NOMO-1 (cell line): Measurements from ENCODE around the gene APOB.

Experiments
- DNase-seq, 2 experiments: peaks; one replicate each; lab custom pipeline; 2025; ENCODE audit not compliant: unreplicated experiment in 2 of 2; lab: John Stamatoyannopoulos, UW

The APOB gene

DNA sequence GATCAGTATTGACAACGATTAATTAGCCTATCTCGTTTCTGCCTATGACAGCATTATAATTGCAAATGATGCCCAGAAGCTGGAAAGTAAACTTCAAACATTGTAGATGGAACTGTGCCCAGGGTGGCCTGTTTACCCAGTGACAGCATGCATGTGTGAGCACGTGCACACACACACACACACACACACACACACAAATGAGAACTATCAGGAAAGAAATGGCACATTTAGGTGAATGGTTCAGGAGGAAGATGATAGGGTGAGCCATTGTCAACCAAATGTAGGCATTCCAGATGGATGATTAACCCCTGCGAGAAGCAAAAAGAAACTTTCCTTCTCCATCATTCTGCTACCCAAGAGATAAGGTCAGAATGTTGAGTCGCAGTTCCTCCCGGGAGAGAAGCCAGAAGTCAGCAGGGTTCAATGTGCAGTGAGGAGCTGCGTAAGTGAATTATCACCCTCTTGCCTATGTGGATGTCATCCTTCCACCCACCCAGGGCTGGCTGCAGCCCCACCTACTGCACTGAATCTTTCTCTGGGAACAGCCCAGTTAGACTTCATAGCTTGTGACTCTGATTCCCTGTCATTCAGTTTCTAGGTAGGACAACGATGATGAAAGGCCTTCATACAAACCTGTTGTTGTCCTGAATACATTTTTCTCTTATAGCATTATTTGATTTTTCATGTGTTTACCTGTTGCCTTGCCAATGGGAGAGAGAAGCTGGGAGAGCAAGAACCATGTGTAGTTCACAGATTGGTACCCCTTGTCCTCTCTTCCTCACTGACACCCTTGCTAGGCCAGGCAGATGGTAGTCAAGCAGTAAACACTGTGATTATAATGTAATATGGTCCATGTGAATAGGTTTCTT lies 3.5 kb upstream of the APOB start:
- no peak for DNase-seq

DNA sequence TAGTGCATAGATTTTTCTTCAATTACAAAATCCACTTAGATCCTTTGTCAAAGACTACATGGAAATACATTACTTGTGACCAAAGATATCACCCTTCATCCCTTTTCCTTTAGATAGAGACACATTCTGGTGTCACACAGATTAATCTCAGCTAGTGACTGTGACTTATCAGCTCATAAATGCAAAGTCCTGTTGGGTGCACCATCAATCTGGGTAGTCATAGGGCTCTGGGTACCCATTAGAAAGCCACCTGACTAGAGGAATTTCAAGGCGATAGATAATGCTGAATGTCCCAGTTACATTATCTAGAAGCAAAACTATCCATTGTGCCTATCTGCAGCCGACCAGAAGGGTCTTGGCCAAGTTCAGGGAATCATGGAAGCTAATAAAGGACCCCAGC lies 2.6 kb upstream of the APOB start:
- no peak for DNase-seq

DNA sequence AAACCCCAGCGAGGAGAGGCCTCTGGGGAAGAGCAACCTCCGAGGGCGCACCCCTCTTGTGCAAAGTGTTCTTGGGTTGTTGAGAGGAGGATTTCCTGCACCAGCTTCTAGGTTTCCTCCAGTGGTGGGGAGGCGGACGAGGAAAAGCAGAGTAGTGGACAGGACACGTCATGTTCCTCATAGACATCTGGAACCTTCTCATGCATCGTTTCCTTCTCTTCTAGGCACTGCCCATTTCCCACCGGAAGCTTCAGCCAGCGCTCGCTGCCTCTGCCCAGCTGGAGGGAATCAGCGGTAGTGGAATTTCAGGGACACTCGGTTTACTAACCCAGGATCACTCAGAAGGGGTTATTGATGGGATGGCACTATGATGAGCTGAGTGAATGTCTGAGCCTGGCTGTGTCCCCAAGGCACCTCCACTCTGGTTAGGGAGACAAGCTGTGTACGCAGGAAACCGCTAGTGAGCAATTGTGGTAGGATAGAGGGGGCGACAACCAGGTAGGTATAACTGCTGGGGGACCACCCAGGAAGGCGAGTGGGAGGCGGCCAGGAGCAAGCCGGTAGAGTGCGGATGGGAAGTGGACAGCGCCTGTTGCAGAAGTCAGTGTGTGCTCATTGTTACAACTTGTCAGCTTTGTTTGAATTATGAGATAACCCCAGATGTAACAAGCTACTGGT lies 960 bp upstream of the APOB start:
- DNase-seq: no peak

DNA sequence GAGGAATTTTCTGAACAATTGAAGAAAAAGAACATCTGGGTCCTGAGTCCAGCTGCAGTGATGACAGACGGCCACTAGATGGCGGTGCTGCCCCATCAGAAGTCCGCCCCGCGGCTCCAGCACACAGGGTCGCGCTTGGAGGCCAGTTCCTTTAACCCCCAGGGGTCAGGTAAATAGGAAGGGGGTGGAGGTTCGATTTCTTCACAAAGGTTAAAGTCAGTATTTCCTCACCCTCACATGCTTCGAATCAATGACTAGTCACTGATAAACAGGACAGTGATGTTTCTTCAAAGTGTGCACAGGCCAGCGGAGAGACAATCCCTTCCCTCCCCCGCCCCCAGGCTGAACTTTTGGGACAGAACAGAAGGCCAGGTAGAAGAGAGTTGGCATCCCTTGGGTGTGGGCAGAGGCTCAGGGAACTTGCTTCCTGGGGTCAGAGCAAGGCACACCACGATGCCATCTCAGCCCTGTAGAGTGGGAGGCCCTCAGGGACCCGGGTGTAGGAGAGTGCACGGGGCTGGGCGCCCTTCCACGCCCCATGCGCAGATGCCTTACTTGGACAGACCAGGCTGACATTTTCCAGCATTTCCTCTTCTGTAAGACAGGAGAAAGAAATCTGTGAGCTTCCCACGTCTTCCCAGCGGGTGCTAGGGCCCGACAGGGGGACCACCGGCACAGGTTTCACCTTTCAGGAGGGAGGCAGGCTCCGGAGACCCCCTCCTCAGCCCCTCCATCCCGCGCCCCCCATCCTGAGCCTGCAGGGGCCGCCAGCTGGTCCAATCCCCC lies 722 bp downstream of the APOB start:
- peak; percentile 2 to 8 for DNase-seq

DNA sequence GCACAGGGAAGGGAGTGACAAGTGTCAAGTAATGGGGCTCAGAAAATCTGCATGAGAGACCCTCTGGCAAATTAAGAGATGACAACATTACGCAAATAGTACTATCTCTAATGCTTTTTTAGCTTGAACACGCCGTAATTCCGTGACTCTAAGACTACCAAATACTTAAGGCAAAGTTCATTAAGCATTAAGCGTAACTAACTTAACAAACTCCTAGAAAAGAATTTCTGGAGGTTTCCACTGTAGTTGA lies 1.2 kb downstream of the APOB start:
- no peak for DNase-seq

DNA sequence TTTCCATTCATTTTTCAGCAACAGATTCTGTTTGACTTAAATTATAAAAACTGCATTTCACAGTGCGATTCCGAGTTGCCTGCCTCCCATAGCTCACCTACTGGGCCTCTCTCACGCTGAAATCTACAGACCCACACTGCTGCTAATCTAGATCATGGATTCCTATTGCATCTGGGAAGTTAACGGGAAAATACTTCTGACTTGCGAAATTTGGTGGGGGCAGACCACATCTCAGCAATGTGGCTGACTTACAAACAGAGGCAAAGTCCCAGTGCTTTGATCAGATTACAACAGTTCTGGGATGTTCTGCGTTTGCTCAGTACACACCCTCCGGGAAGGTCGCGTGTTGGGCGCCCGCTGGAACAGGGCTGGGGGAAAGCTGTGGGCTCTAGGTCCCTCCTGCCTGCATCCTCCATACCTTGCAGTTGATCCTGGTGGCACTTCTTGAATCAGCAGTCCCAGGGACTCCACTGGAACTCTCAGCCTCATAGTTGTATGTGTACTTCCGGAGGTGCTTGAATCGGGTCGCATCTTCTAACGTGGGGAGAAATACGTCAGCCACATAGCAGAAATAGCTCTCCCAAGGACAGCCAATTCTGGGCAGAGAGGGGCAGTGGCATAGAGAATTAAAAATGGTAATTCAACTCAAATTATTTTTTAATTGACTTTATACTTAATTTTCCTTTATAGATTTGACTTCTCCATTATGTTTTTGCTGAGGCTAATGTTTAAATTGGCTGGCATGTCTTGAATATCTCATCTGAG lies 1.7 kb downstream of the APOB start:
- DNase-seq: no peak

DNA sequence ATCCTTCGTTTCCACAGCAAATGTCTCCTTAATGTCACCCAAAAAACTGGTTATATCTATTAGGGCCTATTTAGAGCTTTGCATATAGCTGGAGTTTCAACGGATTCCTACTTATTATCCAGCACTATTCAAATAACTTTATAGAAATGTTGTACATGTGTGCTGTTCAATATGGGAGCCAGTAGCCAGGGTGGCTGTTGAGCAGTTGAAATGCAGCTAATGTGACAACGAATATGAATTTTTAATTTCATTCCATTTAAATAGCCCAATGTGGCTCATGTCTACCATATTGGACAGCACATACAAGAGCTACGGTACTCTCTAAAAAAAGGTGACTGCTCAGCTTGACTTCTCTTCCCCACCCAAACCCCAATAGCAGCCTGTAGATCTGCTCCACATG lies 2.4 kb downstream of the APOB start:
- DNase-seq: no peak

DNA sequence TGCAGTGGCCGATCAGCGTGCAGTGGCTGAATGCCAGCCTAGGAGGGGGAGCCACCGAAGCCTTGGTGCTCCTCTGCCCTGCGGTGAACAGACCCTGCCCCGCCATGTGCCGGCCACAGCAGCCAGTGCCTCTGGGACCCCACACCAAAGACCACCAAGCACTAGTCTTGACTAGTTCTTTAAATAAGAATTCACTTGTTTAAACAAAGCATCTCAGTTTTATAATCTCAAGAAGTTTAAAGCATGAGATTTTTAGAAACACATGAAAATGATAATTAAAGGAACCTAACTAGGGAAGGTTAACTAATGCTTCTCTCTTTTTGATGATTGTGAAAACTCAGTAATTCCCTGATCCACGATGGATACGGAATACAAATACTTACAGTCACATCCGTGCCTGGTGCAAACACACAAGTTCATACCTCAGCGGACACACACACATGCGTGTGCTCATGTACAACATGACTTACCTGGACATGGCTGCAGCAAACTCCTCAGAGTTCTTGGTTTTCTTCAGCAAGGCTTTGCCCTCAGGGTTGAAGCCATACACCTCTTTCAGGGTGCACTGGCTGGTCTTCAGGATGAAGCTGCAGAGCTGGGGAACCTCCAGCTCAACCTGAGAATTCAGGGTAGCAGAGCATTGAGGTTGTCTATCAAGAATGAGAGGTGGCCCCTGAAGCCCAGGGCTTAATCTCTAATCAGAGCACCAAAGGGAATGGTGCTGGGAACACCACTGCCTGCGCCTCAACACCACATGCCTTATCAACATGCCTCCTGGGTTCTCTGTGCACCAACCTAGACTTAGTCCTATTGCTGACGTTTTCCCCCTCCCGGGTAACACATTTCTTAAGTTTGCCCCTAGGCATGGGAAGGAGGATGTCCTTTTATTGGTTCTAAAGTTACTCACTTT lies 3.1 kb downstream of the APOB start:
- no peak for DNase-seq

DNA sequence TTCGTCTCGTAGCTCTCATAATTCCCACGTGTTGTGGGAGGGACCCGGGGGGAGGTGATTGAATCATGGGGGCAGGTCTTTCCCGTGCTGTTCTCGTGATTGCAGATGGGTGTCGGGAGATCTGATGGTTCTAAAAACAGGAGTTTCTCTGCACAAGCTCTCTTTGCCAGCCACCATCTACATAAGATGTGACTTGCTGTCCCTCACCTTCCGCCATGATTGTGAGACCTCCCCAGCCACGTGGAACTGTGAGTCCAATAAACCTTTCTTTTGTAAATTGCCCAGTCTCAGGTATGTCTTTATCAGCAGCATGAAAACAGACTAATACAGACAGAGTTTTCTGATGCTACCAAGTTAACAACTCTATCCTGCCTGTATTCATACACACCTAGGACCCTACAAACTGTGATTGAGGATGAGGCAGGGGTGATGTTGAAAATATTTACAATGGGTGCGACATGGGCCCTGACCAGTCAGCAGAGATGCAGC lies 3.9 kb downstream of the APOB start:
- no peak for DNase-seq

DNA sequence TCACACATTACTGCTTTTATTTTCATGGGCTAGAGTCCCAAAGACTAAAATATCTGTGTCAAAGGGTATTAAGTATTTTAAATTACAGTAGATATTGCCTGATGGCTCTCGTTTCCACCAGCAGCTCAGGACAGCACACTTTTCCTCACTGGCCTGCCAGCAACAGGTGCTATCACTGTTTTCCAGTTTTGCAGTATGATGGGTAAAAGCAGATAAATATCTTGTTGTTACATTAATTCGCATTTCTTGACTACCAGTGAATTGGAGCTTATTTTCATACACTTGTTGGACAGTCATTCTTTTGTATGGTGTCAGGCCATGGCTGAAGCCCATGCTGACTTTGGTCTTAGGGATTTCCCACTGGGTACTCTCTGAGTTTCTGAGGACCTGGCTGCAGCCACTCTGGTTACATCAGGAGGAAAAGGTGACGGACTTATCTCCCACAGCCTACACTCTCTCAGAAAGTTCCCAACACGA lies 4.8 kb downstream of the APOB start:
- no peak for DNase-seq

DNA sequence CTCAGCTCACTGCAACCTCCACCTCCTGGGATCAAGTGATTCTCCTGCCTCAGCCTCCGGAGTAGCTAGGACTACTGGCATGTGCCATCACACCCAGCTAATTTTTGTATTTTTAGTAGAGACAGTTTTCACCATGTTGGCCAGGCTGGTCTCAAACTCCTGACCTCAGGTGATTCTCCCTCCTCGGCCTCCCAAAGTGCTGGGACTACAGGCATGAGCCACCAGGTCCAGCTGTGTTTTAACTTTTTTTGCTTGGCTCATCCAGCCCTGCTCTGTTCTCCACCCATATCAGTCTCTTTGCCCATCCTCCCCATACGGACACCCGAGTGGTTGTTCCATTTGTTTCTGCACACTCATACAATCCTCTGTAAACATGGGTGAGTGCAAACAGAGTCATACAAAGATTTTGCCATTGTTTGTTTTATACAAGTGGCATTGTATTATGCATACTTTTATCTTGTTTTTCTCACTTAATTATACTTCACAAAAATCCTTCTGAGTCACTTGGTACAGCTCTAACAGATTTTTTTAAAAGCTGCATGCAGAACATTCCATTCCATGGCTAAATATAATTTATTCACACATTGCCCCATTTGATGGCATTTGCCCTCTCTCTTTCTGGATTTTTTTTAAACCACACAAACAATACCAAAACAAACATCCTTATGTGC lies 5.3 kb downstream of the APOB start:
- DNase-seq: no peak

DNA sequence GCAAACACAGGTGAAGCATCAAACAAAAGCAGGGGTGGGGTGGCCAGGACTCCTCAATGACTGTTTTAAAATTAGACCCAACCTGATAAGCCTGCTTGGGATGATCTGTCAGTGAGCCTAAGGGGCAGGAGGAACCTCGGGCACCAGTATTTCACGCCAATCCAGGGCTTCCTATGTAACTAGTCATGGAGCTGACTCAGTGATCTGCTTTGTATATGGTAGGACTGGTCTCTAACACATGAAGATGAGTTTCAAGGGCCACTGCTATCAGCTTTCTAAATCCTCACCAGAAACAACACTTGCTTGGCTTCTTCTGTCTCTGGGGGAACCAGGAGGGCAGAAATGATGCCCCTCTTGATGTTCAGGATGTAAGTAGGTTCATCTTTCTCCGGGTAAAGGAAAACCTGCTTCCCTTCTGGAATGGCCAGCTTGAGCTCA lies 6.2 kb downstream of the APOB start:
- no peak for DNase-seq

DNA sequence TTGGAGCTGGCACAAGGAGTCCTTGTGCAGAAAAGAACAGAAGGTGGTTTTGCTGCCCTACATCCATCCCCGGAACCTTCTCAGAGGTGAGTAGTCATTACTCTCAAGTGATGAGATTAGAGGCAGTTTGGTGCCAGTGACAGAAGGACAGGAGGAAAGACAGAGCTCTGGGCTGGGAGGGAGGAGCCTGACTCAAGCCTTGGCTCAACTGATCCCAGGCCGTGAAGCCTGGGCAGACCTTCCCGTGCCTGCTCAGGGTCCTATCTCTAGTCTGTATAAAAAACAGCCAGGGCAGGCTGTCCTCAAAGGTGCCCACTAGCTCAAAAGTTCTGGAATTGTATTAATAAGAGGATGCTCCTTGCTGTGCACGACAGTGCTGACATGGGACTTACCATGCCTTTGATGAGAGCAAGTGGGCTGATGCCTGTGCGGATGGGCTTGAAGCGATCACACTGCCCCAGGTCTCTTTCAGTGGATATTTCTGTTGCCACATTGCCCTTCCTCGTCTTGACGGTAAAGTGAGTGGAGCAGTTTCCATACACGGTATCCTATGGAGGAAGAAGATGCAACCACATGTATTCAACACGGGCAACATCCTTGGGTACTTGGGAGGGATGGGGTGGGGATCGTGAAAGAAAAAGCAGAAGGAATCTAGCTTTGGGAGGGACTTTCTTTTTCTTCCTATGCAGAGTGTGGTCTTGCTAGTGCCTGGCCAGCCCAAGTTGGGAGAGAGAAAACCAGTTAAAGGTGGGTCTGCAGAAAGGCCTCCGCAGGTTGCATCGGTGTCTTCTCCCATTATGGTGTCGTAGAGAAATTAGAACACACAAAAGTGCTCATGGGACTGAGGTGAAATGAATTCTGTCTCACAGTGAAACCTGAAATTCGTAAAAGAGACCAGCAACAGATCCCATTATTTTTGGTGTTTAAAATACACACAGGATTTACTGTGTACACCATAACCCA lies 6.9 kb downstream of the APOB start:
- DNase-seq: no peak

DNA sequence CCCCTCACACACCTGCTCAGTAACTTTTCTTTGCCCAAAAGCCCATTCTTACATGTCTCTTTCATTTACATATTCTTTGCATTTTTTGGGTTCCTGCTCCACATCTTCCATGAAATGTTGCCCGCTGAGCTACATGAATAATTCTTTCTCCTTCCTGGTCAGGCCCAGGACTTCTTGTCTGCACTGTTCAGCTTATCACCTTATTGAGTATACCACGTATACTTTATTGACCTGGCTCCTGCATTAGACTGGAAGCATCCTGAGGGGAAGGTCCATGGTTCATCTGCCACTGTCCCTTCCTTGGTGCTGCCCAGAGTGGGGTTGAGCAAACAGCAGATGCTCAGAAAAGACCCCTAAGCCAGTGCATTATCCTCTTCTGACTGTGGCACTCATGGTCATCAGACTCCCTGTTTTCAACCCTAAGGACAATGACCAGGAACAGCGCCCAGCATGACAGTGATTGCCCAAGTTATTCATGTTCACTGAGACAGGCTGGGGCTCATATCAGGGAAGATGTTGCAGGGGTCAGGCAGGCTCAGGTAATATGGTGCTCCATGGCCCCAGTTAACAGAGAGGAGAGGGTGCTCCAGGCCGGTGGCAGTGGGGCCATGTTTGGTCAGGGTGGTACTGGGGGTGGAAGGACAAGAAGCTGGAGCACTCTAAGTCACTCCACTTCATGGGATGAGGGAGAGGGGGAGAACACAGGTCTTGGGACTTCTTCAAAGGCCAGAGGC lies 7.7 kb downstream of the APOB start:
- DNase-seq: no peak

DNA sequence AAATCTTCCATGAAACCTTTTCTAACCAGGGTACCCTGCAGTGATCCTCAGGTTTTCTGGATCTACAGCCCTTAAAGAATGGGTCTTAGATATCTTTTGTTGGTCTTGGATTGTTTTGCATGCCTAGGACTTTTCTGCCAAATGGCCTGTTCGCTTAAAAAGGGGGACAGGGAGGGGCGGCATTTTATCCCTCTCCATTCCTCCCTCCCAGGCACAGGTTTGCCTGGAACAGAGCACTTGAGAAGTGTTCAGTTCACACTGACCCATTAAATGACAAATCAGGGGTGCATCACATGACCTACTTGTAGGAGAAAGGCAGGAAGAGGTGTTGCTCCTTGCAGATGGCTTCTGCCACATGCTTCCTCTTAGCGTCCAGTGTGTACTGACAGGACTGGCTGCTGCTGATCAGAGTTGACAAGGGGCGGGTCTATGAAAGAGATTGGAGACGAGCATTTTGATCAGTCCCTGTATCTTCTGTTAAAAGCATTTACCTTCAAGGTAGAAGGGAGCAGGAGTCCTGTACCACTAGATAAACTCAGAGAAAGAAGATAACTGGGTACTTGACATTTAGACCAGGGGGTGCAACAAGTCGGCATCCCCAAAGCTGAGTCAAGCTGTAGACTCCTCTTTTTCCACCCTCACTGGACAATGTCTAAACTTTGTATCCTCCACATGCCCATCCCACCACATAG lies 8.4 kb downstream of the APOB start:
- DNase-seq: no peak

DNA sequence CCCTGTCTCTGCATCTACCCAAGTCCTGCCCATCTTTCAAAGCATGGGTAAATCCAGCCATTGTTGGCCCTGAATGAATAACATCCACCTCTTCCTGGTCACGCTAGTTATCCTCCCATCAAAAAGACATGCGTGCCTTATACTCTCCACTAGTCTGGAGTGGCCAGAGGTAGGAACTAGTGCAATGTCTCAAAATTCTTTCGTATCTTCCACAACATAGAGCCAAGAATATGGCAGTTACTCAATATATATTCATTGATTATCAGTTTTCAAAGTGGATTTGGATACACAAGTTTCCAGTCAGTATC lies 8.9 kb downstream of the APOB start:
- no peak for DNase-seq
